Right cardiac atrium (tissue), 5 donors: Measurements from ENCODE around the gene MINDY4. TPM values are rescaled to one million over a fixed set of nuclear protein-coding genes. Genes with fewer than 3 reads are reported as not detected.
A peak's percentile ranks its signal among the peaks of the same experiment; 100 is the strongest.

Experiments used
- ATAC-seq, 2 donors: fragments of 200-7000 bp; cut with Tn5 transposase; one replicate each; pipeline versions ENCODE4 v1.8.0 to v1.9.1; 2020; ENCODE audit warnings: moderate library complexity in 2 of 2, mild to moderate bottlenecking in 1 of 2
- DNase-seq, 3 donors: peaks; one replicate each; pipeline ENCODE4 v3.0.0-alpha.2; 2020
- H3K27ac ChIP-seq: one replicate; pipeline ENCODE4 v1.5.1; 2013; ENCODE audit warnings: mild to moderate bottlenecking, low read length, control low read depth, moderate library complexity
- H3K27me3 ChIP-seq: one replicate; pipeline ENCODE4 v1.6.1; 2013; ENCODE audit not compliant: control insufficient read depth, insufficient read depth
- H3K4me1 ChIP-seq: one replicate; pipeline ENCODE4 v1.6.1; 2013; ENCODE audit warnings: low read length; ENCODE audit not compliant: control insufficient read depth, insufficient read depth
- H3K4me3 ChIP-seq: one replicate; pipeline ENCODE4 v1.5.1; 2013; ENCODE audit warnings: low read length, control low read depth
- H3K9me3 ChIP-seq: one replicate; pipeline ENCODE4 v1.6.1; 2013; ENCODE audit warnings: low read length; ENCODE audit not compliant: control insufficient read depth
- WGBS: extraction: QIAGEN DNeasy Blood & Tissue Kit; methylation state at CpG from one replicate; pipeline ENCODE4 v1.1.7; 2013; 5-methylcytosine and 5-hydroxymethylcytosine counted together
- intact Hi-C, 4 donors: fragments of 100-400 bp; cut with DNase I; formaldehyde crosslinking; loops; one replicate each; pipeline versions ENCODE4 v1.11.0 to v1.14.0; 2022 to 2023
- polyA plus RNA-seq: library from polyadenylated mRNA; stranded (reverse); fragments of 200-250 nt; gene quantifications from one replicate; pipeline ENCODE4 v1.2.3, GENCODE V29; 2013
- total RNA-seq, 4 donors: library from RNA; stranded (reverse); fragmentation: NEBNext Ultra II Directional; extraction: Animal tissue kit (Norgen Biotek cat#: 25700); gene quantifications; one replicate each; pipeline ENCODE4 v1.2.1, GENCODE V29; 2021
- donor health status: healthy with polysubstance abuse.
- donor health status: DM: no; HTN: yes; CAD: no.
- donor health status: DM: no; HTN: no; CAD: no.
- donor health status: DM: no; HTN: yes; CAD: no; lungs with severe emphysema.
- donor health status: DM: yes; HTN: yes; CAD: no.

MINDY4 gene
- total and polyA plus RNA-seq, 5 donors, result 2.3 to 6.0 (median 5.2) TPM

DNA sequence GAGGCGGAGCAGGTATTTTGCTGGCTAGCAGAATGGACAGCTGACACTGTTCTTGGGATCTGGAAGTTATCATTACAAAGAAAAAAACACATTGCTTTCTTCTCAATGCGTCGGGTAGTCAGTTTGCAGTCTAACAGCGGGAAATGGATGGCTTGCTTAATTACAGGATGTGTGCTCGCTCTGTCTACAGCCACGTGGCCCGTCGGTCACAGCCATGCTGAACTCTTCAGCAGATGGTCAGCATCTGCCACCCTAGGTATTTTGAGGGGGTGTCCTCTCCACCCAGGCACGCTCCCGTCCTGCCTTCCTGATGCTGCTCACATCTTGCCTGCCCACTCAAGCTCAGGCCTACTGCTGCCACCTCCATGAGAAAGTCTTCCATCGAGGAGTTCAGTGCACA is 39.6 kb upstream of the MINDY4 start:
- Histone ChIP-seq H3K9me3 (no peaks in the 10 kb centered on the region), H3K4me1 (no peaks in the 10 kb centered on the region), H3K4me3 (no peak overlapping the region), H3K27me3 (no peaks in the 10 kb centered on the region), H3K27ac (no peak overlapping the region)
- DNase-seq, result no peak
- ATAC-seq, result no peak
- intact Hi-C loops, result loop anchor here in 1 of 4 donors (10.0 kb wide), 1 partner anchor 87 kb away; no protein-coding TSS in a partner anchor
- 55% methylated on average over 11 of the region's 11 CpGs for WGBS

DNA sequence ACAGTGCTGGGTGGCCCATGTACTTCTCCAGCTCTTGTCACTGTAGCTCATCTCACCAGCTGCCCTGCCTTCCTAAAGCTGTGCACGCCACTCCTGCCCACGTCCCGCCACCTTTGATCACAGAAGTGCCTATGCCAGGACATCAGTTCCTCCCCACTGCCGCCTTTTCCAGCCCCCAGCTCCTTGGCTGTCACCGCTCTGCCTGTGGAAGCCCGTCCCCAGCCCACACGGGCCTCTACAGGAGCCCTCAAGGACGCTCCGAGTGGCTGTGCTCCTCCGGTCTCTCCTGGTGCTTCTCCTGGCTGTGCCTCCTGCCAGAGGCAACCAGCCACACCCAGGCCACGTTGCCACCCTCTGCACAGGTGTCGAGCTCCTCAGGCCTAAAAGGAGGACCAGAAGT is 38.6 kb upstream of the MINDY4 start:
- H3K9me3 ChIP-seq, result no peaks in the 10 kb centered on the region
- H3K27me3 ChIP-seq, result no peaks in the 10 kb centered on the region
- H3K27ac ChIP-seq, result no peak overlapping the region
- WGBS, result 91% methylated on average over 12 of the region's 12 CpGs
- no peak overlapping the region for H3K4me3 ChIP-seq
- ATAC-seq, result no peak
- H3K4me1 ChIP-seq, result no peaks in the 10 kb centered on the region
- intact Hi-C loops, result loop anchor here in 1 of 4 donors (10.0 kb wide), 1 partner anchor 88 kb away; no protein-coding TSS in a partner anchor
- DNase-seq, result no peak

DNA sequence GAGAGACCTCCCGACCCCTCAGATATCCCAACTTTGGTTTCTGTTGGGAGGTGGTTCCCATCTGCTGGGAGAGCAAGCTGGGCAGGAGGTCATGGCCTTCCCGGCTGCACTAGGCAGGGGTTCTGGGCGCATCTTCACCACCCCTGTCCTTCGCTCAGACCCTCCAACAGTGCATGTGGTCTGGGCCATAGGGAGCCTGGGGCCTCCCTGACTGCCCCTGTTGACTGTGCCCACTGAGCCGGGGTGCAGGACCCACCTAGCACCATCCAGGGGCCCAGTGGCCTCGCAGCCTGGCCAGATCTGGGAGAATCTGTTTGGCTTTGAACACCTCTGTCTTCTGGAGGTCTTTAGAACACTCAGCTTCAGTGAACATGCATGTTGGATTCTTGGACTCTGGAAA is 38.0 kb upstream of the MINDY4 start:
- 95% methylated on average over 6 of the region's 6 CpGs for WGBS
- intact Hi-C loops, result loop anchor here in 1 of 4 donors (10.0 kb wide), 1 partner anchor 88 kb away; no protein-coding TSS in a partner anchor
- no peak overlapping the region for H3K4me3 ChIP-seq
- no peaks in the 10 kb centered on the region for H3K27me3 ChIP-seq
- ATAC-seq, result no peak
- H3K9me3 ChIP-seq, result no peaks in the 10 kb centered on the region
- DNase-seq, result no peak
- no peaks in the 10 kb centered on the region for H3K4me1 ChIP-seq
- no peak overlapping the region for H3K27ac ChIP-seq

DNA sequence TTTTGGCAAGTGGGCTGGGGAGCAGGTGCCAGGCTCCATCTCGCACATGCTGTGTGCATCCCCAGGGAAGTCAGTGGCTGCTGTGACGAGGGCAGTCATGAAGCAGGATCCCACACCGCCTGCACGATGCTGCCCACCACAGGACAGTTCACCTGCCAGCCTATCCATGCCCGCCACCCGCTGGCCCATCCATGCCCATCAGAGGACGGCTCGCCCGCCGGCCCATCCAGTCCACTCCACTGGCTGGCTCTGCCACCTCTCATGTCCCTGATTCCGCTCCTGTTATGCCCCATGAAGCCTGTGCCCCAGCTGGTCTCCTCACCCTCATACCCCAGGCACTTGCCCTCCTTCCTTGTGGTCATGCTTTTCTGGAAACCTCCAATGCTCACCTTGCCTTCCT is 37.5 kb upstream of the MINDY4 start:
- Histone ChIP-seq H3K4me3 (no peak overlapping the region), H3K27me3 (no peaks in the 10 kb centered on the region), H3K4me1 (no peaks in the 10 kb centered on the region), H3K27ac (no peak overlapping the region), H3K9me3 (no peaks in the 10 kb centered on the region)
- DNase-seq (no peak), ATAC-seq (peak in 1 of 2 donors; percentile 13)
- 91% methylated on average over 11 of the region's 11 CpGs for WGBS
- intact Hi-C loops, result loop anchor here in 1 of 4 donors (10.0 kb wide), 1 partner anchor 89 kb away; no protein-coding TSS in a partner anchor

DNA sequence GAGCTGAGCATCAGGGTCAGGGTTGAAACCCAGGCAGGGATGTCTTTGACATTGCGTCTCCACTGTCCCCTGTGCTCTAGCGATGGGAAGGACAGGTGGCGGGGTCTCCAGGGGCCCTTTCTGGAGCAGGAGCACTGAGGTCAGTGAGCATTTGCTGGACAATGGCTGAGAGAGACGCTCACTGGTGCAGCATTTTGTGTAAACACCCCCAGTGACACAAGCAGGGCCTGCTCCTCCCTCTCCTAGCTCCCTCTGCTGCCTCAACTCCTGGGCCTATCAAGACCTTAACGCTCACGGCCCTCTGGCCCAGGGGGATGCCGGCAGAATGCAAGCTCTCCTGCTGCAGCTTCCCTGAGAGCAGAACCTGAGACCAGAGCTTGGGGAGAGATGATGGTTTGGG is 36.7 kb upstream of the MINDY4 start:
- intact Hi-C loops, result loop anchor here in 1 of 4 donors (10.0 kb wide), 1 partner anchor 90 kb away; no protein-coding TSS in a partner anchor
- DNase-seq (no peak), ATAC-seq (no peak)
- no peaks in the 10 kb centered on the region for H3K27me3 ChIP-seq
- no peaks in the 10 kb centered on the region for H3K4me1 ChIP-seq
- H3K27ac ChIP-seq, result no peak overlapping the region
- H3K9me3 ChIP-seq, result no peaks in the 10 kb centered on the region
- 85% methylated on average over 7 of the region's 7 CpGs for WGBS
- no peak overlapping the region for H3K4me3 ChIP-seq

DNA sequence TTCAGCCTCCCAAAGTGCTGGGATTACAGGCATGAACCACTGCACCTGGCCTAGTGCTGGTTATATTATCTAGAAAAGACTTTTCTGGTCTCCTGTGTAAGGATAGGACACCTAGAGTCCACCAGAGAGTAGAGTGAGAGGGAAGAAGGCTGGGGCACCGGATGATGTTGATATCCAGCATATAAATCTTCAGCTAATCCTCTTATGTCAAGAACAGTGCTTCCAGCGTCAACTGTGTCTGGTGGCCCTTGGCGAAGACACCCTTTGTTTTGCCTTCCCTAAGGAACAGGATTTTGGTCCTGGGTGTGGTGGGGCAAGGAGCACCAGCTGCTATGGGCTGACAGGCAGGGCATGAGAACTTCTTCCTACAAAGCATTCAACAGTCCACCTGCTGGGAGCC is 35.6 kb upstream of the MINDY4 start:
- intact Hi-C loops, result loop anchor here in 1 of 4 donors (10.0 kb wide), 1 partner anchor 91 kb away; no protein-coding TSS in a partner anchor
- Histone ChIP-seq H3K9me3 (no peaks in the 10 kb centered on the region), H3K27me3 (no peaks in the 10 kb centered on the region), H3K4me1 (no peaks in the 10 kb centered on the region), H3K27ac (no peak overlapping the region), H3K4me3 (no peak overlapping the region)
- WGBS, result 96% methylated on average over 3 of the region's 3 CpGs
- DNase-seq (no peak), ATAC-seq (no peak)

DNA sequence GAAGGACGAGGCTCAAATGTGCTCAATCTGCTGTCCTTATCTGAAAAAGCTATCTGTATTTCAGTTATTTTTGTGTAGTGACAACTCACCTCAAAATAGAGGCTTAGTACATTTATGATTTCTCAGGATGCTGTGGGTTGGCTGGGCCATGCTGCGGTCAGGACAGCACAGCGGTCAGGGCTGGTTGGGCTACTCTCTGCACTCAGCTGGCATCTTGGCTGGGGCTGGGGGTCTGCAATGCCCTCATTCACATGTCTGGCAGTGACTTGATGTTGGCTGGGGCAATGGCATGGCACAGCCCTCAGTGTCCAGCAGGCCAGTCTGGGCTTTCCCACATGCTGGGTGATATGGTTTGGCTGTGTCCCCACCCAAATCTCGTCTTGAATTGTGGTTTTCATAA is 34.9 kb upstream of the MINDY4 start:
- WGBS, result 84% methylated on average over 4 of the region's 4 CpGs

DNA sequence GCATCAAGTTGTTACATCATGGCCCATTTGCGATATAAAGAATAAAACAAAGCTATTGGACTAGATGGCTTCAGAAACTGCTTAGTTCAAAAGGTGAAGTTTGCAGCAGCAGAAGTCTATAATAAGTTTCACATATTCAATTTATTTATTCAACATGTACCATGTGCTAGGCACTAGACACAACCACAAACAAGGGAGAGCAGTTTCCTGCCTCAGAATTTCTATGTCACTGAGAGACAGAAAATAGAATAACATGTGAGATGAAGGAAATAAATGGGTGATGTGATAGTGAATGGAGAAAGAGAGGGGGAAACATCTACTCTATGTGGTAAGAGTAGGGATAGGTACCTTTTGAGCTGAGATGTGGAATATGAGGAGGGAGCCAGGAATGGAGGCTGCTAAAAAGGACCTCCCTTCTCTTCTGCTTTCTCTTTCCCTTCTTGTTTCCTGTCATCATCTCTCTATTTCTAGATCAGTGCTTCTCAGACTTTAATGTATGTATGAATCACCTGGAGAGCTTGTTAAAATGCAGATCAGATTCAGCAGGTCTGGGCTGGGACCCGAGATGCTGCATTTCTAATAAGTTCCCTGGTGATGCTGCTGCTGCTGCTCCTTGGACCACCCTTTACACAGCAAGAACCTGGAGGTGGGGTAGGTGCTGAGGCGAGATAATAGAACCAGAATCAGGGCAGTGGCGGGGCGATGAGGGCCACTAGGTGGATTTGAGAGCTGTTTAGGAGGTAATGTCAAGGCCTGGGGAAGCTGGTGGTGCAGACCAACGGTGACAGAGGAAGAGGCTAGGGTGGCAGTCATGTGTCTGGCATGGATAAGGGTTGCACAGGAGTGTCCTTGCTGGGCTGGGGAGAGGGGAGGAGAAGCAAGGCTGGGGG is 32.9 kb upstream of the MINDY4 start:
- Histone ChIP-seq H3K9me3 (no peaks in the 10 kb centered on the region), H3K27me3 (no peaks in the 10 kb centered on the region), H3K27ac (no peak overlapping the region), H3K4me3 (no peak overlapping the region), H3K4me1 (no peaks in the 10 kb centered on the region)
- DNase-seq (no peak), ATAC-seq (no peak)
- 86% methylated on average over 6 of the region's 6 CpGs for WGBS
- intact Hi-C loops, result loop anchor here in 1 of 4 donors (10.0 kb wide), 1 partner anchor 93 kb away; no protein-coding TSS in a partner anchor

More for the DNA sequence above, 34.9 kb upstream of the MINDY4 start:
- DNase-seq (no peak), ATAC-seq (no peak)
- H3K4me1 ChIP-seq, result no peaks in the 10 kb centered on the region
- no peaks in the 10 kb centered on the region for H3K27me3 ChIP-seq
- H3K4me3 ChIP-seq, result no peak overlapping the region
- intact Hi-C loops, result loop anchor here in 1 of 4 donors (10.0 kb wide), 1 partner anchor 91 kb away; no protein-coding TSS in a partner anchor
- H3K27ac ChIP-seq, result no peak overlapping the region
- no peaks in the 10 kb centered on the region for H3K9me3 ChIP-seq

DNA sequence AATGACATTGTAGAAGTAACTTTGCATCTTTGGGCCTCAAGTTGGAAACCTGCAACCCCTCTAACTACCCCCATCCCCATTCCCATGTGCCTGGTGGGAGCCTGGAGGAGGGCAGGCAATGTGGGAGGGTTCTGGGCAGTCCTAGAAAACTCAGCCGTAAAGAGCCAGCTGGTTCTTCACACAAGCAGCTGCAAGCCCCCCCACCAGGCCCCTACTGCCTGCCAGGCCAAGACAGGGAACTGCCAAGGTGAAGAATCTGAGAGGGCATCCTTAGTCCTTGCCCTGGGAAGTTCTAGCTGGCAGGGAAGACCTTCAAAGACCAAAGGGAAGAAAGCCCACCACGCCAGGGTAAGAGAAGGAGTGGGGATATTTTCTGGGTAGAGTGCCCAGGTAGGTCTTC is 31.5 kb upstream of the MINDY4 start:
- Histone ChIP-seq H3K27me3 (no peaks in the 10 kb centered on the region), H3K9me3 (no peaks in the 10 kb centered on the region), H3K4me1 (no peaks in the 10 kb centered on the region), H3K4me3 (no peak overlapping the region), H3K27ac (no peak overlapping the region)
- ATAC-seq (no peak), DNase-seq (no peak)
- intact Hi-C loops, result loop anchor here in 2 of 4 donors (5.0 to 10.0 kb wide), 2 partner anchors 57 to 95 kb away; partner anchors contain the start of gene CRHR2 (in 1 of the 2)
- WGBS, result 87% methylated on average over 2 of the region's 2 CpGs

DNA sequence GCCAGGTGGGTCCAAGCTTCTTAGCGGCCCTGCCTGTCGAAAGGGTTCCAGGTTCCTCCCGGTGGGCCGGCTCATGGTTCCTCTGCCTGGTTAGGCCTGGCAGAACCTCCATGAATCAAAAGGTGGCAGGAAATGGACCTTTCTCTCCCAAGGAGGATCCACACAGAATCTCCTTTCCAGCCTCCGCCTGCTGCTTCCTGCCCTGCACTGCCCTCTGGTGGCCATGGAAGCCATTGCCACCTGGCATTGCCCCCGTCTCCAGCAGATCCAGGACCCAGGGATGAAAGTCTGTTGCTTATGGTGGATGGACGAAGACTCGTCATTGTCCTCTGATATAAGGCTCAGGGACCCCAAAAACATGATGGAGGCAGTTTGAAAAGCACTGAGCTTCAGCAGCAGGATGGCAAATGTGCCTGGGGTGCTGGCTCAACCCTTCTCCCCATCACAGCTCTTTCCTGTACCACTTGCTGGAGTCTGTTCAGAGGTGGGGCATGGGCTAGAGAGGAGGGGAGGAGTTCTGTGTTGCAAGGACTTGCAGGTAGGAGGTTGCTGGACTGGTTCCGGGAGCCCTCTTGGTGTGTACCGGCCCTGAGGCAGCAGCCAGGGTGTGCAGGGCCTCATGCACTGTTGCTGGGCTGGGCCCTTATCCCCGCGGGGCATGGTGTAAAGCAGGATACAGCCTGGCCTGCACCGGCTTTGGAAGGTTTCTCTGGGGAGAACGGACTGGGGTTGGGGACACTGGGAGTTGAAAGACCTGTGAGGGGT is 30.6 kb upstream of the MINDY4 start:
- Histone ChIP-seq H3K4me3 (no peak overlapping the region), H3K27ac (no peak overlapping the region), H3K27me3 (no peaks in the 10 kb centered on the region), H3K4me1 (no peaks in the 10 kb centered on the region), H3K9me3 (no peaks in the 10 kb centered on the region)
- peak; percentile 64 to 74 for ATAC-seq
- intact Hi-C loops, result loop anchor here in 1 of 4 donors (5.0 kb wide), 1 partner anchor 58 kb away; the partner anchor contains the start of gene CRHR2
- DNase-seq, result peak; percentile 68 to 91 (median 89)
- WGBS, result 37% methylated on average over 14 of the region's 14 CpGs
